ENCODE data around the gene BST1. TPM values are rescaled to one million over a fixed set of nuclear protein-coding genes. Genes with fewer than 3 reads are reported as not detected.
A peak's percentile ranks its signal among the peaks of the same experiment; 100 is the strongest.

Gene BST1
- total RNA-seq, 1 experiment from 2014 or later = 0.69 TPM

- no peak for TF ChIP-seq EZH2phosphoT487 (IDR thresholded peaks at IDR 0.05; ENCODE audit: borderline replicate concordance, low read length)
- TF ChIP-seq, protein P1, sequence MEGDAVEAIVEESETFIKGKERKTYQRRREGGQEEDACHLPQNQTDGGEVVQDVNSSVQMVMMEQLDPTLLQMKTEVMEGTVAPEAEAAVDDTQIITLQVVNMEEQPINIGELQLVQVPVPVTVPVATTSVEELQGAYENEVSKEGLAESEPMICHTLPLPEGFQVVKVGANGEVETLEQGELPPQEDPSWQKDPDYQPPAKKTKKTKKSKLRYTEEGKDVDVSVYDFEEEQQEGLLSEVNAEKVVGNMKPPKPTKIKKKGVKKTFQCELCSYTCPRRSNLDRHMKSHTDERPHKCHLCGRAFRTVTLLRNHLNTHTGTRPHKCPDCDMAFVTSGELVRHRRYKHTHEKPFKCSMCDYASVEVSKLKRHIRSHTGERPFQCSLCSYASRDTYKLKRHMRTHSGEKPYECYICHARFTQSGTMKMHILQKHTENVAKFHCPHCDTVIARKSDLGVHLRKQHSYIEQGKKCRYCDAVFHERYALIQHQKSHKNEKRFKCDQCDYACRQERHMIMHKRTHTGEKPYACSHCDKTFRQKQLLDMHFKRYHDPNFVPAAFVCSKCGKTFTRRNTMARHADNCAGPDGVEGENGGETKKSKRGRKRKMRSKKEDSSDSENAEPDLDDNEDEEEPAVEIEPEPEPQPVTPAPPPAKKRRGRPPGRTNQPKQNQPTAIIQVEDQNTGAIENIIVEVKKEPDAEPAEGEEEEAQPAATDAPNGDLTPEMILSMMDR (conservative IDR thresholded peaks at IDR 0.05; ENCODE audit: low read depth, low read length) = no peak
- TF ChIP-seq EZH2 (IDR thresholded peaks at IDR 0.05; ENCODE audit: low read length, unreplicated experiment) = no peak
- Histone ChIP-seq H3K9ac (ENCODE audit: low read length) (peak overlapping the region; percentile 96), H3K4me1 (ENCODE audit: insufficient read depth, low read length) (peaks cover 42% of the 10 kb centered on the region), H3K36me3 (ENCODE audit: low read depth, low read length) (peaks cover 25% of the 10 kb centered on the region), H3K4me3 (ENCODE audit: low read length) (peak overlapping the region; percentile 98), H3K4me2 (ENCODE audit: low read length) (peak overlapping the region; percentile 91), H3K9me3 (ENCODE audit: low read length) (no peaks in the 10 kb centered on the region), H3K27ac (ENCODE audit: low read length) (peak overlapping the region; percentile 71), H2AFZ (ENCODE audit: low read length) (peak overlapping the region; percentile 69), H3K9me2 (replicated peaks; ENCODE audit: low read length) (no peaks in the 10 kb centered on the region), H4K20me1 (ENCODE audit: low read length) (no peaks in the 10 kb centered on the region), H3K79me2 (ENCODE audit: low read length) (peaks cover 78% of the 10 kb centered on the region), H3F3A (ENCODE audit: low read length, unreplicated experiment) (no peaks in the 10 kb centered on the region), H3K27me3 (ENCODE audit: low read length) (no peaks in the 10 kb centered on the region)
- ChIA-PET POLR2A (ENCODE audit: unreplicated experiment) (interaction anchor here (0.6 to 0.7 kb wide), 4 partner anchors 29 to 182 kb away, joined by 3 to 5 read pairs (median 3); no protein-coding TSS in a partner anchor), CTCF (no interaction called here)
- DNase-seq (peak; percentile 16), ATAC-seq (no peak)
- no TSS peak for BruUV-seq (replicated peaks)
- intact Hi-C loops (cut with micrococcal nuclease) = no loop called here
These were observed 20.4 kb upstream of the BST1 start for GRCh38 chr4:15682242-15683142.

- POLR2A ChIA-PET (ENCODE audit: unreplicated experiment) = no interaction called here
- intact Hi-C loops (cut with micrococcal nuclease) = no loop called here
- H4K20me1 ChIP-seq (ENCODE audit: low read length) = no peaks in the 10 kb centered on the region
- TF ChIP-seq EZH2phosphoT487 (IDR thresholded peaks at IDR 0.05; ENCODE audit: borderline replicate concordance, low read length) = no peak
- TF ChIP-seq, protein P1 (conservative IDR thresholded peaks at IDR 0.05; ENCODE audit: low read depth, low read length) = no peak
- TF ChIP-seq EZH2 (IDR thresholded peaks at IDR 0.05; ENCODE audit: low read length, unreplicated experiment) = no peak
- DNase-seq (no peak), ATAC-seq (no peak)
- no peak overlapping the region for H2AFZ ChIP-seq (ENCODE audit: low read length)
- H3K79me2 ChIP-seq (ENCODE audit: low read length) = peaks cover 72% of the 10 kb centered on the region
- peak overlapping the region; percentile 91 for H3K4me2 ChIP-seq (ENCODE audit: low read length)
- no peak overlapping the region for H3K27ac ChIP-seq (ENCODE audit: low read length)
- peaks cover 31% of the 10 kb centered on the region for H3K36me3 ChIP-seq (ENCODE audit: low read depth, low read length)
- H3K4me3 ChIP-seq (ENCODE audit: low read length) = peak overlapping the region; percentile 98
- CTCF ChIA-PET = no interaction called here
- H3K27me3 ChIP-seq (ENCODE audit: low read length) = no peaks in the 10 kb centered on the region
- no TSS peak for BruUV-seq (replicated peaks)
- H3K9ac ChIP-seq (ENCODE audit: low read length) = peak overlapping the region; percentile 96
- no peaks in the 10 kb centered on the region for H3K9me3 ChIP-seq (ENCODE audit: low read length)
- peaks cover 36% of the 10 kb centered on the region for H3K4me1 ChIP-seq (ENCODE audit: insufficient read depth, low read length)
- no peaks in the 10 kb centered on the region for H3F3A ChIP-seq (ENCODE audit: low read length, unreplicated experiment)
- H3K9me2 ChIP-seq (replicated peaks; ENCODE audit: low read length) = no peaks in the 10 kb centered on the region
These were observed 19.7 kb upstream of the BST1 start for GRCh38 chr4:15683143-15683495.

- Histone ChIP-seq H3K27ac (ENCODE audit: low read length) (no peak overlapping the region), H2AFZ (ENCODE audit: low read length) (no peak overlapping the region), H3K4me1 (ENCODE audit: insufficient read depth, low read length) (peaks cover 26% of the 10 kb centered on the region; the same call in 1 of the 2 replicates), H3K27me3 (ENCODE audit: low read length) (no peaks in the 10 kb centered on the region), H3K36me3 (ENCODE audit: low read depth, low read length) (peaks cover 31% of the 10 kb centered on the region), H3K4me3 (ENCODE audit: low read length) (no peak overlapping the region), H3K9me2 (replicated peaks; ENCODE audit: low read length) (no peaks in the 10 kb centered on the region), H3K9ac (ENCODE audit: low read length) (no peak overlapping the region), H3K4me2 (ENCODE audit: low read length) (peak overlapping the region; percentile 91; the same call in 1 of the 2 replicates), H3K9me3 (ENCODE audit: low read length) (no peaks in the 10 kb centered on the region), H3K79me2 (ENCODE audit: low read length) (peaks cover 58% of the 10 kb centered on the region), H4K20me1 (ENCODE audit: low read length) (no peaks in the 10 kb centered on the region), H3F3A (ENCODE audit: low read length, unreplicated experiment) (no peaks in the 10 kb centered on the region)
- ATAC-seq (no peak), DNase-seq (no peak)
- ChIA-PET CTCF (no interaction called here), POLR2A (ENCODE audit: unreplicated experiment) (no interaction called here)
- TF ChIP-seq EZH2 (IDR thresholded peaks at IDR 0.05; ENCODE audit: low read length, unreplicated experiment) (no peak), EZH2phosphoT487 (IDR thresholded peaks at IDR 0.05; ENCODE audit: borderline replicate concordance, low read length) (no peak)
- TF ChIP-seq, protein P1 (conservative IDR thresholded peaks at IDR 0.05; ENCODE audit: low read depth, low read length) = no peak
- intact Hi-C loops (cut with micrococcal nuclease) = no loop called here
- no TSS peak for BruUV-seq (replicated peaks)
These were observed 18.4 kb upstream of the BST1 start for GRCh38 chr4:15684498-15684897.
